ENCODE results near the gene OTUD5.

OTUD5 gene

DNA sequence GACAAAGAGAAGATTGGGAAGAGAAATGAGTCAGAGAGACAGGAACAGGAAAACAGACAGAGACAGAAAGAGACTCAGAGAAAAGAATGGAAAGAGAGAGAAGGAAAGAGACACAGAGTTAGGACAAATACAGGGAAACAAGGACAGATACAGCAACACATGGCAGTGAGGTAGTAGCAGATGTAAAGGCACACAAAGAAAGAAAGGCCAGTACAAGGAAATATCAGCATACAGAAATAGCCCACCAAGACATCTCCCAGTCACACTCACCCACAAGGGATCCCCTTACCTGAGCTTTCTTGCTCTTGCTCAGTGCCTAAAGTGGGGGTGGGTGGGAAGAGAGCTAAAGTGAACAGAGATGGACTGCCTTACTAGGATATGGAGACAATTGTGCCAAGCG lies 40.5 kb upstream of the OTUD5 start:
- H3F3A ChIP-seq (ENCODE audit: insufficient read depth, low read length) = no peaks in the 10 kb centered on the region
- no peaks in the 10 kb centered on the region for H3K79me2 ChIP-seq (ENCODE audit: insufficient read depth, low read length)

DNA sequence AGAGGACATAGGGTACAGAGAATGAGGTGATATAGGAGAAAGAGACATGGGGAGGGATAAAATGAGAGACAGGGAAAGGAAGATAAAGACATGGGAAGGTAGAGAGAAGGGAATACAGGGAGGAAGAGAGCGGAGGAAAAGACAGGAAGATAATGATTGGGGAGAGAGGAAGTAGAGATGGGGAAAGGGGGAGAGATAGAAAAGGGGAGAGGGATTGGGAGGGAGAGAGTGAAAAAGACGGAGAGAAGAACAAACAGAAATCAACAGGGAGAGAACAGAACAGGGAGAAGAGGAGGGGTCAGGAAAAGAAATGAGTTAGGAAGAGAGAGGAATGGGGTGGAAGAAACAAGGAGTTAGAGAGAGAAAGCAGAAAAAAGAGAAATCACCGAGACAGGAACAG lies 40.0 kb upstream of the OTUD5 start:
- no peak overlapping the region for H3K9ac ChIP-seq (ENCODE audit: low read length)
- H3K4me3 ChIP-seq (ENCODE audit: low read depth, low read length, poor library complexity, severe bottlenecking) = no peak overlapping the region
- no peak overlapping the region for H3K27ac ChIP-seq (ENCODE audit: low read depth, low read length, poor library complexity, severe bottlenecking)
- peaks cover 55% of the 10 kb centered on the region for H3K36me3 ChIP-seq (ENCODE audit: insufficient read depth, low read length)
- no peaks in the 10 kb centered on the region for H3K79me2 ChIP-seq (ENCODE audit: insufficient read depth, low read length)
- H2AFZ ChIP-seq (ENCODE audit: low read length) = no peak overlapping the region
- no peaks in the 10 kb centered on the region for H3K9me3 ChIP-seq (ENCODE audit: low read length)
- H4K20me1 ChIP-seq (ENCODE audit: insufficient read depth, low read length) = no peaks in the 10 kb centered on the region
- H3F3A ChIP-seq (ENCODE audit: insufficient read depth, low read length) = no peaks in the 10 kb centered on the region
- H3K4me2 ChIP-seq (ENCODE audit: low read length) = no peak overlapping the region
- no peaks in the 10 kb centered on the region for H3K9me2 ChIP-seq (ENCODE audit: low read depth, low read length)
- peaks cover 9% of the 10 kb centered on the region for H3K4me1 ChIP-seq (ENCODE audit: insufficient read depth, low read length, severe bottlenecking)
- no peaks in the 10 kb centered on the region for H3K27me3 ChIP-seq (ENCODE audit: insufficient read depth, low read length)
- TF ChIP-seq EZH2 (IDR thresholded peaks at IDR 0.05; ENCODE audit: borderline replicate concordance, low read length) = no peak
- TF ChIP-seq, protein P1, sequence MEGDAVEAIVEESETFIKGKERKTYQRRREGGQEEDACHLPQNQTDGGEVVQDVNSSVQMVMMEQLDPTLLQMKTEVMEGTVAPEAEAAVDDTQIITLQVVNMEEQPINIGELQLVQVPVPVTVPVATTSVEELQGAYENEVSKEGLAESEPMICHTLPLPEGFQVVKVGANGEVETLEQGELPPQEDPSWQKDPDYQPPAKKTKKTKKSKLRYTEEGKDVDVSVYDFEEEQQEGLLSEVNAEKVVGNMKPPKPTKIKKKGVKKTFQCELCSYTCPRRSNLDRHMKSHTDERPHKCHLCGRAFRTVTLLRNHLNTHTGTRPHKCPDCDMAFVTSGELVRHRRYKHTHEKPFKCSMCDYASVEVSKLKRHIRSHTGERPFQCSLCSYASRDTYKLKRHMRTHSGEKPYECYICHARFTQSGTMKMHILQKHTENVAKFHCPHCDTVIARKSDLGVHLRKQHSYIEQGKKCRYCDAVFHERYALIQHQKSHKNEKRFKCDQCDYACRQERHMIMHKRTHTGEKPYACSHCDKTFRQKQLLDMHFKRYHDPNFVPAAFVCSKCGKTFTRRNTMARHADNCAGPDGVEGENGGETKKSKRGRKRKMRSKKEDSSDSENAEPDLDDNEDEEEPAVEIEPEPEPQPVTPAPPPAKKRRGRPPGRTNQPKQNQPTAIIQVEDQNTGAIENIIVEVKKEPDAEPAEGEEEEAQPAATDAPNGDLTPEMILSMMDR (IDR thresholded peaks at IDR 0.05; ENCODE audit: low read length) = no peak

More for the DNA sequence above, 40.5 kb upstream of the OTUD5 start:
- Histone ChIP-seq H3K27me3 (ENCODE audit: insufficient read depth, low read length) (no peaks in the 10 kb centered on the region), H3K4me2 (ENCODE audit: low read length) (no peak overlapping the region), H3K4me3 (ENCODE audit: low read depth, low read length, poor library complexity, severe bottlenecking) (no peak overlapping the region), H3K9me3 (ENCODE audit: low read length) (no peaks in the 10 kb centered on the region), H3K9ac (ENCODE audit: low read length) (no peak overlapping the region), H2AFZ (ENCODE audit: low read length) (no peak overlapping the region), H3K36me3 (ENCODE audit: insufficient read depth, low read length) (peaks cover 53% of the 10 kb centered on the region), H4K20me1 (ENCODE audit: insufficient read depth, low read length) (no peaks in the 10 kb centered on the region), H3K27ac (ENCODE audit: low read depth, low read length, poor library complexity, severe bottlenecking) (no peak overlapping the region), H3K4me1 (ENCODE audit: insufficient read depth, low read length, severe bottlenecking) (peaks cover 13% of the 10 kb centered on the region), H3K9me2 (ENCODE audit: low read depth, low read length) (no peaks in the 10 kb centered on the region)
- TF ChIP-seq EZH2 (IDR thresholded peaks at IDR 0.05; ENCODE audit: borderline replicate concordance, low read length) = no peak
- TF ChIP-seq, protein P1 (IDR thresholded peaks at IDR 0.05; ENCODE audit: low read length) = no peak

DNA sequence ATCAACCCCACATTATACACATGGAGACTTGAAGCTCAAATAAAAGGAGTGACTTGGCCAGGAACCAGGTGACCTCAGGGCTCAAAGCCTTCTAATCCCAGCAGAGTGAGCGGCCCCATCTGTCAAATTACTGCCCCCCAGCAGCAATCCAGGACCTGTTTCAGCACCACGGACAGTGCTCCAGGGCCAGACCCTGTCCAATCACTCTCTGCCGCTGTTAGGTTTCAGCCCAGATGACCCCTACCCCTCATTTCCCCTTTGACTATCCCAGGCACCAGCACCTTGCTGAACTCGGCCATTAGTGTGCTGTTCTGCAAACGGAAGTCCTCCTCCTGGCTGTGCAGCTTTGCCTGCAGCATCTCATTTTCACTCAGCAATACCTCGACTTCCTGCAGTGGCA lies 39.6 kb upstream of the OTUD5 start:
- Histone ChIP-seq H3K9me3 (ENCODE audit: low read length) (no peaks in the 10 kb centered on the region), H3K27ac (ENCODE audit: low read depth, low read length, poor library complexity, severe bottlenecking) (no peak overlapping the region)

More for the DNA sequence above, 39.6 kb upstream of the OTUD5 start:
- H3K4me2 ChIP-seq (ENCODE audit: low read length) = no peak overlapping the region
- H3K79me2 ChIP-seq (ENCODE audit: insufficient read depth, low read length) = no peaks in the 10 kb centered on the region
- H2AFZ ChIP-seq (ENCODE audit: low read length) = no peak overlapping the region
- H3K36me3 ChIP-seq (ENCODE audit: insufficient read depth, low read length) = peaks cover 59% of the 10 kb centered on the region
- H3K27me3 ChIP-seq (ENCODE audit: insufficient read depth, low read length) = no peaks in the 10 kb centered on the region
- no peak overlapping the region for H3K4me3 ChIP-seq (ENCODE audit: low read depth, low read length, poor library complexity, severe bottlenecking)
- no peaks in the 10 kb centered on the region for H4K20me1 ChIP-seq (ENCODE audit: insufficient read depth, low read length)
- H3K9ac ChIP-seq (ENCODE audit: low read length) = no peak overlapping the region
- peaks cover 9% of the 10 kb centered on the region for H3K4me1 ChIP-seq (ENCODE audit: insufficient read depth, low read length, severe bottlenecking)
- H3K9me2 ChIP-seq (ENCODE audit: low read depth, low read length) = no peaks in the 10 kb centered on the region
- TF ChIP-seq EZH2 (IDR thresholded peaks at IDR 0.05; ENCODE audit: borderline replicate concordance, low read length) = no peak
- TF ChIP-seq, protein P1 (IDR thresholded peaks at IDR 0.05; ENCODE audit: low read length) = no peak
- H3F3A ChIP-seq (ENCODE audit: insufficient read depth, low read length) = no peaks in the 10 kb centered on the region
